Heart left ventricle (tissue), 16 donors: ENCODE measurements around the gene MMP12. TPM values are rescaled to one million over a fixed set of nuclear protein-coding genes. Genes with fewer than 3 reads are reported as not detected.

Experiments
- ATAC-seq, 4 donors: fragments of 200-7000 bp; cut with Tn5 transposase; one replicate each; pipeline ENCODE4 v1.9.1; 2020 to 2022; ENCODE audit warnings: moderate library complexity in 4 of 4, mild to moderate bottlenecking in 3 of 4, moderate number of reproducible peaks in 1 of 4
- DNase-seq, 5 donors: peaks; one replicate each; pipeline ENCODE4 v3.0.0-alpha.2; 2020
- H3K27ac ChIP-seq, 12 donors: fragments of 200-600 bp; sonication (generic) in 4 of 12; one replicate each; pipeline versions ENCODE4 v1.5.0 to v1.8.0; 2016 to 2022; ENCODE audit warnings: mild to moderate bottlenecking in 2 of 12
- H3K27me3 ChIP-seq, 9 donors: fragments of 200-600 bp; sonication (generic) in 2 of 9; one replicate each; pipeline versions ENCODE4 v1.5.1 to v1.8.0; 2016 to 2022; ENCODE audit warnings: mild to moderate bottlenecking in 3 of 9
- H3K36me3 ChIP-seq, 9 donors: fragments of 200-600 bp; sonication (generic) in 2 of 9; one replicate each; pipeline versions ENCODE4 v1.5.0 to v1.8.0; 2018 to 2022; ENCODE audit warnings: mild to moderate bottlenecking in 2 of 9
- H3K4me1 ChIP-seq, 12 donors: fragments of 200-600 bp; sonication (generic) in 4 of 12; one replicate each; pipeline versions ENCODE4 v1.5.0 to v1.8.0; 2016 to 2022; ENCODE audit warnings: mild to moderate bottlenecking in 3 of 12
- H3K4me3 ChIP-seq, 12 donors: fragments of 200-600 bp; sonication (generic) in 4 of 12; one replicate each; pipeline versions ENCODE4 v1.5.0 to v1.8.0; 2017 to 2022; ENCODE audit warnings: mild to moderate bottlenecking in 9 of 12, moderate library complexity in 4 of 12
- H3K9me3 ChIP-seq, 12 donors: fragments of 200-600 bp; sonication (generic) in 4 of 12; one replicate each; pipeline versions ENCODE4 v1.5.0 to v1.8.0; 2016 to 2022; ENCODE audit warnings: mild to moderate bottlenecking in 1 of 12
- POLR2A ChIP-seq, 2 donors: fragments of 450-650 bp; IDR thresholded peaks; one replicate each; pipeline ENCODE4 v1.6.1; 2017; ENCODE audit warnings: antibody characterized with exemption in 2 of 2, mild to moderate bottlenecking in 2 of 2, moderate library complexity in 2 of 2
- WGBS, 4 donors: extraction: QIAGEN DNeasy Blood & Tissue Kit in 2 of 4; methylation state at CpG; one replicate each; pipeline versions ENCODE4 v1.1.5 to v1.1.7; 2013 to 2018; 5-methylcytosine and 5-hydroxymethylcytosine counted together
- intact Hi-C, 10 donors: fragments of 100-400 bp; cut with DNase I; formaldehyde crosslinking; loops; one replicate each; pipeline versions ENCODE4 v1.11.1 to v1.14.2; 2022
- polyA plus RNA-seq, 2 donors: library from polyadenylated mRNA; stranded (reverse); fragments of 200-250 nt; gene quantifications; one replicate each; pipeline ENCODE4 v1.2.3, GENCODE V29; 2013
- total RNA-seq, 9 donors: library from RNA; depleted of rRNA in 2 of 9; stranded (reverse); fragments of >200 nt in 2 of 9; fragmentation: NEBNext Ultra II Directional in 3 of 9; extraction: Animal tissue kit (Norgen Biotek cat#: 25700) in 3 of 9; gene quantifications; one replicate each; pipeline versions ENCODE4 v1.1.0 to v1.2.4, GENCODE V29; 2016 to 2023
- TF ChIP-seq, protein P1 (sequence below), 12 donors: fragments of 200-600 bp; sonication (generic) in 4 of 12; IDR thresholded peaks; one replicate each; pipeline versions ENCODE4 v1.5.0 to v1.8.0; 2018 to 2022; ENCODE audit warnings: antibody characterized with exemption in 12 of 12, mild to moderate bottlenecking in 5 of 12
- donor health status: ischemic (EF 13 %, LVEDD 7.1; RV severe dilation, severe dysfunction).
- donor health status: healthy with polysubstance abuse.
- donor health status: DM: no; HTN: yes; CAD: no.
- donor health status: DM: no; HTN: no; CAD: no.
- donor health status: ischemic (EF 25% LVEDD 6.9; RV normal size, moderate dysfunction).
- donor health status: ischemic (EF 25% LVEDD 5.7; RV mildly dilated, moderate dysfunction).
- donor health status: healthy.
- donor health status: DM: yes; HTN: yes; CAD: no.
- donor health status: ischemic (EF 35%, LVEDD 5.7; RV mildly dilated, moderate dysfunction).
- donor health status: nonischemic (EF 11% LVEDD 7.7; RV severe dilation, severe dysfunction).
- donor health status: DM: yes; HTN: yes; CAD: no.
- donor health status: PGD.
- donor health status: ischemic (EF 29% LVEDD 5.4; RV normal size, mild dysfunction).
- donor health status: nonischemic (EF 23%, LVEDD 6.1; RV moderate dilation, normal function).

MMP12 gene
- total and polyA plus RNA-seq, 11 donors = 0.16 to 0.21 TPM; not detected in 9

DNA sequence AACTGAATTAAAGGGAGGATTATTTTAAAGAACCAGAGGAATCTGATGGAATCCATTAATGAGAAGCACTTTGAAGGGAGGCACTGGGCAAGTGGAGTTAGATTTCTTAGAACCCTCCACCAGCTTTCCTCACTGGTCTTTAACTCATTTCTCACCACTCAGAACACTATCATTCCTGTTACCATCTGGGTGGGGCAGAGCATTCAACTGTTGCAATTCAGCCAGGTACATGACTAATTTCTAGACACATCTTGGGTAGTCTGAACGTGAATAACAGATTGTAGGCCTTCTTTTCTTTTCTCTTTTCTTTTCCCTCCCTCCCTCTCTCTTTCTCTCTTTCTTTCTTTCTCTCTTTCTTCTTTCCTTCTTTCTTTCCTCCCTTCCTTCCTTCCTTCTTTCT is 61.3 kb downstream of the MMP12 start:
- ATAC-seq = no peak
- no peak overlapping the region for H3K27ac ChIP-seq
- intact Hi-C loops = no loop called here
- H3K4me3 ChIP-seq = no peak overlapping the region
- peaks cover 0 to 11% (median 0%) of the 10 kb centered on the region in 12 donors for H3K9me3 ChIP-seq
- 86 to 90% (median 88%) methylated on average over 1 of the region's 1 CpG for WGBS, 4 donors
- no peak for DNase-seq
- no peaks in the 10 kb centered on the region for H3K4me1 ChIP-seq
- TF ChIP-seq, protein P1, sequence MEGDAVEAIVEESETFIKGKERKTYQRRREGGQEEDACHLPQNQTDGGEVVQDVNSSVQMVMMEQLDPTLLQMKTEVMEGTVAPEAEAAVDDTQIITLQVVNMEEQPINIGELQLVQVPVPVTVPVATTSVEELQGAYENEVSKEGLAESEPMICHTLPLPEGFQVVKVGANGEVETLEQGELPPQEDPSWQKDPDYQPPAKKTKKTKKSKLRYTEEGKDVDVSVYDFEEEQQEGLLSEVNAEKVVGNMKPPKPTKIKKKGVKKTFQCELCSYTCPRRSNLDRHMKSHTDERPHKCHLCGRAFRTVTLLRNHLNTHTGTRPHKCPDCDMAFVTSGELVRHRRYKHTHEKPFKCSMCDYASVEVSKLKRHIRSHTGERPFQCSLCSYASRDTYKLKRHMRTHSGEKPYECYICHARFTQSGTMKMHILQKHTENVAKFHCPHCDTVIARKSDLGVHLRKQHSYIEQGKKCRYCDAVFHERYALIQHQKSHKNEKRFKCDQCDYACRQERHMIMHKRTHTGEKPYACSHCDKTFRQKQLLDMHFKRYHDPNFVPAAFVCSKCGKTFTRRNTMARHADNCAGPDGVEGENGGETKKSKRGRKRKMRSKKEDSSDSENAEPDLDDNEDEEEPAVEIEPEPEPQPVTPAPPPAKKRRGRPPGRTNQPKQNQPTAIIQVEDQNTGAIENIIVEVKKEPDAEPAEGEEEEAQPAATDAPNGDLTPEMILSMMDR (IDR thresholded peaks at IDR 0.05) = no peak
- TF ChIP-seq POLR2A (IDR thresholded peaks at IDR 0.05) = no peak
- H3K36me3 ChIP-seq = no peaks in the 10 kb centered on the region
- H3K27me3 ChIP-seq = peaks cover 0 to 6% (median 0%) of the 10 kb centered on the region in 9 donors

Other genes starting within 250 kb of the MMP12 start
- gene MMP20, start 249.7 kb downstream of the MMP12 start, total RNA-seq = not detected
- gene MMP20, start 249.7 kb downstream of the MMP12 start, polyA plus RNA-seq = not detected
- under 1 TPM in 1 of 9 donors, not detected in 8; 0.14 TPM for gene MMP27, start 169.2 kb downstream of the MMP12 start, total RNA-seq
- not detected for gene MMP27, start 169.2 kb downstream of the MMP12 start, polyA plus RNA-seq
- 1 to 10 TPM in 1 of 9 donors, under 1 TPM in 5, not detected in 3; 0.10 to 1.6 (median 0.40) TPM for gene MMP8, start 150.0 kb downstream of the MMP12 start, total RNA-seq
- under 1 TPM in 1 of 2 donors, not detected in 1; 0.51 TPM for gene MMP8, start 150.0 kb downstream of the MMP12 start, polyA plus RNA-seq
- gene MMP10, start 94.4 kb downstream of the MMP12 start, total RNA-seq = not detected
- gene MMP10, start 94.4 kb downstream of the MMP12 start, polyA plus RNA-seq = not detected
- gene MMP1, start 76.8 kb downstream of the MMP12 start, total RNA-seq = 1 to 10 TPM in 1 of 9 donors, under 1 TPM in 3, not detected in 5; 0.14 to 2.5 (median 0.45) TPM
- gene MMP1, start 76.8 kb downstream of the MMP12 start, polyA plus RNA-seq = under 1 TPM in 1 of 2 donors, not detected in 1; 0.46 TPM
- not detected for gene MMP3, start 31.4 kb downstream of the MMP12 start, total RNA-seq
- gene MMP3, start 31.4 kb downstream of the MMP12 start, polyA plus RNA-seq = not detected
- not detected for gene MMP13, start 80.8 kb upstream of the MMP12 start, total RNA-seq
- gene MMP13, start 80.8 kb upstream of the MMP12 start, polyA plus RNA-seq = not detected
- gene DCUN1D5, start 217.2 kb upstream of the MMP12 start, total RNA-seq = 10 to 100 TPM; 17.6 to 37.9 (median 24.5) TPM
- gene DCUN1D5, start 217.2 kb upstream of the MMP12 start, polyA plus RNA-seq = 10 to 100 TPM; 11.9 to 51.6 TPM
- 1 to 10 TPM; 2.3 to 7.2 (median 3.8) TPM for gene DYNC2H1, start 234.4 kb upstream of the MMP12 start, total RNA-seq
- 1 to 10 TPM; 2.4 to 3.0 TPM for gene DYNC2H1, start 234.4 kb upstream of the MMP12 start, polyA plus RNA-seq